GM21423 (cell line): ENCODE measurements around the gene CLMP.

Source experiments
- ATAC-seq: cut with Tn5 transposase; IDR thresholded peaks from one replicate; pipeline ENCODE4 v1.9.1; 2021; ENCODE audit warnings: mild to moderate bottlenecking, moderate library complexity; ENCODE audit not compliant: unreplicated experiment

Gene CLMP

DNA sequence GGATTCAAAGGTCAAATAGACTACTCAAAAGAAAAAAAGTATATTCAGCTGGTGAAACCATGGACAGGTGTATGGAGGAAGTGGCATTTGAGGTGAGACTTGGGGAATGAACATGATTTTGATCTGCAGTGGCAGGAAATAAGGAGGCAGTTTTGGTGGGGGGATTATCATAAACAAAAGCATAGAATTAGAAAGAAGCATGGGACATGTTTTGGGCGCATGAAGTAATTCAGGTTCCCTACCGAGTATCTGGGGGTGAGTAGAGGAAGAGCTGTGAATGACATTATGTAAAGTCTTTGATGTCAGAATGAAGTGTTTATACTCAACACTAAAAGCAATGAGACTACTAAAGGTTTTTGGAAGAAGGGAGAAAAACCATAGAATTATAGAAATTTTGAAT, 3.1 kb downstream of the CLMP start:
- no peak for ATAC-seq

DNA sequence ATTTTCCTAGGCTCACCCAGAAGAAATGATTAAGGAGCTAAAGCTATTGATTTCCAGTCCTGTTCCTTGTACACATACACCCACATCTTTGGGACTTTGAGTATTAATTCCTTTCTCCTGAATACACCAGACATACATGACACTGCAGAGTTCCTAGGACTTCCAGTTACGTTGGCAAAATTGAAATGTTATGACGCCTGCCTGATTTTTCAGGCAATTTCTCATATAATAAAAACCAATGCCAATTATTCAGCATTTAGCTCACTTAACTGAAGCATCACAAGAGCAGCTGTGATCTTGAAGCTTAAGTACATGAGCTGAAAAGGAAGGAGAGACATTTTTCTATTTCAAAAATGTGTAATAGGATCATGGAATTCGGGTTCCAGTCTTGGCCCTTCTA, 4.5 kb downstream of the CLMP start:
- ATAC-seq: no peak

DNA sequence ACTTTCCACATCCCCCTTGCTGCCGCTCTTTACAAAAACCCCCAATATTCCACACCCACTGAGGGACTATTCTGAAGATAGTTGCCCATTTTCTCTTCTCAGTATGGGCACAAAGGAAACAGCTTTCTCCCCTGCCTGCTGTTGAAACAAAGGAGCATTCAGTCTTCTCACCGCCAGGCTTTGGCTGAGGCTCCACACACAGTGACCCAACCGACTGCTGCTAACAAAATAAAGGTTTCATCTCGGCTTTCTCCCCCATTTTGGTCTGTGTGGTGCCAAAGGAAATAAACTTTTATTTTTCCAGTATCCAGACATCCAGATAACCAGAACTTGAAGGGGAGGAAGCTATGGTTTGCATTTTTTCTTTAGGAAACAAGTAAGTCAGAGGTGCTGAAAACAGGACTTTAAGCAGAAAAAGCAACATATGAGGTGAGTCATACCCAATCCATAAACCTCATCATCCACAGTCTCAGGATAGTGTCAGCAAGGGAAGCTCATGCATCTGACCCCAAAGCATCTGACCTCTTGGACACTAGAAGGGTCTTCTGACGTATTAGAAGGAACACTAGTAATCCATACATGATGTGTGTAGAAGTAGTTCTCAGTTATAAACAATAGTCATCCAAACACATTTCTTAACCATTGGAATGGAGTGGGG, 6.4 kb downstream of the CLMP start:
- ATAC-seq: no peak

DNA sequence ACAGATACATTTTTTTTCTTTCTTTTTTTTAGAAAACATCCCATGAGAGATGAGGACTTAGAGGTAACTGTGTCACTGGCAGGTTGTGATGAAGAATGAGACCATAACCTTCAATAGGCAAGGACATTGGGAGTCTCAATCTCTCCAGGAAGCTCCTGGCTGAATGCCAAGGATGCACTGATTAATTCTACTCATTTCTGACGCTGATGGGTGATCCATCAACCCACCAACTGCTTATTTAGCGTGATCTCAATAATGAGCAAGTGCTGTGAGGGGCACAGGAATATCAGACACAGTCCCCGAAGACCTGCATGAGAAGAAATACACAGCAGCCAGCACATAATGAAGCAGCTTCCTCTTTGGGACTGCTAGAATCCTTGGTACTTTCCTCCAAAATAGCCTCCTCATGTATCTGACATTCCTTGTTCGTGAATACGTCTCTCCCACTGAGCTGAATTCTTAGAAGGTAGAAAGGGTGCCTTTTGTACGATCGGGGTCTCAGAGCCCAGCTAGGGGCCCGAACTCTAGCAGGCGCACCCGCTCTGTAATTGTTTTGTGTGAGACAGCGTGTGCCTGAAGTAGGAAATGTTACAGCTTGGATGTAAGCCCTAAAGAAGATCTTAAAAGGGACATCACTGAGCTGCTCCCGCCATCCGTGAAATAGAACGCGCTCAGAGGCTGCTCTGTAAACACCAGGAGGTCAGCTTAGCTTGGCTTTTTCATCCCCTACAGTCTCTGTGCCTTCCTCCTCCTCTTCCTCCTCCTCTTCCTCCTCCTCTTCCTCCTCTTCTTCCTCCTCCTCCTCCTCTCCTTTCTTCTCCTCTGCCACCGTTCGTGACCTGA, 7.2 kb downstream of the CLMP start:
- ATAC-seq: no peak

DNA sequence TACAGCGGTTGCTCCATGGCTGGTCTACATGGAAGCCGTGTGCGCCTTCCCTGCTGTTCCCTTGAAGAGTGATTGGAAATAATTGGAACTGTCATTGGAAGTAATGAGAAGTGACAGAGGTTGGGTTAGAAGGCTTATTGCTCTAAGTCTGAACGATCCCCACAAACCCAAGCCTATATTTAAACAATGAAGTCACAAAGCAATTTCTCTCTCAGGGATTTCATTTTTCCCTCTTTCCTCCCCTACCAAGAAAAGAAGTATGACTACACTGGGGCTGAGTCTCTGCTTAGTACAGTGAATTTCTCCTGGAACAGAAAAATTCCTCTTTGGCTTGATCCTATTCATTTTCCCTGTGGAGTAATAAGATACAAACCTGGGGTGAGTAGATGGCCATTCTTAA, 7.8 kb downstream of the CLMP start:
- no peak for ATAC-seq

DNA sequence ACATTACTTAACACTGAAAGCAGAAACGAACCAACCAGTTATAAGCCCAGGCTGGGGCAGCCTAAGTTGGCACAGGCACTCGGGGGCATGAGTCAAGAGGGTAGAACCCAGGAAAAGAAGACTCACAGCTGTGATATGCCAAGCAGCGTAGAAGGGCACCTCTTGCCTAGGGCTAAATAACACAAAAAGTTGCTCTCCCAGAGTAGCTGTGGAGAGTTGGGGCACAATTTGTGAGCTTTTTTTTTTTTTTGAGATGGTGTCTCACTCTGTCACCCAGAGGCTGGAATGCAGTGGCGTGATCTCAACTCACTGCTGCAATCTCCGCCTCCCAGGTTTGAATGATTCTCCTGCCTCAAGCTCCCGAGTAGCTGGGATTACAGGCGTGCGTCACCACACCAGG, 8.8 kb downstream of the CLMP start:
- no peak for ATAC-seq

DNA sequence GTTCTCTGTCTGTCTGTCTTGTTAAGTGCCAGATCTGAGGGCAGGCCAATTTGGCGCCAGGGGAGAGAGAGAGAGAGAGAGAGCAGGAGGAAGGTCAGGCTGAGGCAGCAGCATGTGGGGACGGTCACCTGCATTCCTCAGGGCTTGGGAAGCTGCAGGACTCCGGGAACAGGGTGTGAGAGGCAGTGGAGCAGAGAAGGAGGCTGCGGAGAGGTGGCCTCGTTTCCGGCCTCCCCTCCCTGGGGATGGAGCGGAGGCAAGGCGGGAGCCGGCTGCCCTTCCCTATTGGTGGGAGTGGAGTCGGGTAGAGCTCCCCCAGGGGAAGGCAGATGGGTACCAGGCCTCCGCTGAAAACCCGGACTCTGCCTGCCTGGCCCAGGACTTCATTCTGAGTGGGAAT, 9.7 kb downstream of the CLMP start:
- no peak for ATAC-seq

DNA sequence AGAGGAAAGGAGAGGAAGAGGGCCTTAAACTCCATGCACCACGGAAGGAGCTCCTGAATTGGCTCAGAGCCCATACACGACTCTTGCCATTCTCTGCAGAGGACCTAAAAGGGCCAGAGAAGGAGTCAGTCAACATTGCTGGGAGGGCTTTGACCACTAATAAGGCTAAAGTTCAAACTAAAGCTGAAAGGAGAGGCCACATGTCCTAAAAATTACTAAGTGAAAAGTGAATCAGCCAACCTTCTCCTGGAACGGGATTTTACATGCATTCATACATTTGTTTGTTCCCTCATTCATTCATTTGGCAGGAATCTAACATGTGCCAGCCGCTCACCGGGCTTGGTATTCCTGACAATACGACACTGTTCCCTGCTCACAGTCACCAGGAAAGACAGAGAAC, 10.5 kb downstream of the CLMP start:
- no peak for ATAC-seq

DNA sequence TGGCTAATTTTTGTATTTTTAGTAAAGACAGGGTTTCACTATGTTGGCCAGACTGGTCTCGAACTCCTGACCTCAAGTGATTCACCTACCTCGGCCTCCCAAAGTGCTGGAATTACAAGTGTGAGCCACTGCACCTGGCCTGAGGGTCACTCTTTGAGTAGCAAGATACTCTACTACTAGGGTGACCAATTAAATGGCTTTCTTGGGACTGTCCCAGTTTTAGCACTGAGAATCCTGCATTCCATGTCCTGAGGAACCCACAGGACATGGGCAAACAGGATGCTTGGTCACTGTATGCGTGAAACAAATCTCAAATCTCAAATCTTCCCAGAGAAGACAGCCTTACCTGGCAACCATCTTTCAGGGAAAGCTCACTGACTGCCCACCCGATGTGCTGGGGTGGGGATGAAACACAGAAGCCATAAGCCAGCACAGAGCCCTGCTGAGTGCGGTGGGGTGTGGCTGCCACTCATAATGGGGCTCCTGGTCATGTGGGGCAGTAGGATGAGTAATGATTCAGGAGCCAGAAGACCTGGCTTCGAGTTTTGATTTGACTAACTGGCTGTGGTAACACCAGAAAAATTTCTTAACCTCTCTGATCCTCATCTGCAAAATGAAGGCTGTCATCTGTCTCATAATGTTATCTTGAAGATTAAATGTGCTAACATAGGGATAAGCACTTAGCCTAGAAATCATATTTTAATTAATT, 11.5 kb downstream of the CLMP start:
- no peak for ATAC-seq

DNA sequence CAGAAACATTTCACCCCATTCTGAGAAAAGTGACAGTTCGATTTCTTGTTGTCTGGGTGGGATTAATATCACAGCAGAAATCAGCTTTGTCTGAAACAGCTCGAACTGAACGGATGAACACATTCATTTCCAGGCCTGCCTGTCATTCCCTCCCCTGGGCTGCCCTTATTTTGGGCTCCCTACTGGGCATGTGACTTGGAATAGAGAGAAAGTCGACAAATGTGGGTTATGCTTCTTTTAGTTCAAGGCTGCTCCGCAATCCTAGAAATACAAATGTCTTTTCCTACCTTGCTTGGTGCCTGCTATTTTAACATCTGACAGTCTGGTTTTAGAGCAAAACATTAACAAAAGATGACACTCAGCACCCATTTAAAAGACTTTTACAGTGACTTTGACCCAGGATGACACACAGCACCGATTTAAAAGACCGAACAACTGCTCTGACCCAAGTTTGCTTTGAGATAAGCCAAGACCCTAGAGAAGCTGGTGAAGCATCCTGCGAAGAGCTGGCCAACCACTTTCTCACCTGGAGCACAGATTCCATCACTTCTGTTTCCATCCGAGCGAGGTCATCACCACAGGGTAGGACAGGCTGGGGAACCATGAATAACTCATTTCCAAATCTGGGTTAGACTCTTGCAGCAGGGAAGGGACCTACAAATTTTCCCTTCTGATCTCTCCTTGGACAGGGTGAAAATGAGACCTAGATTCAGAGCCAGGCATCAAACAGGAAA, 13.1 kb downstream of the CLMP start:
- no peak for ATAC-seq

DNA sequence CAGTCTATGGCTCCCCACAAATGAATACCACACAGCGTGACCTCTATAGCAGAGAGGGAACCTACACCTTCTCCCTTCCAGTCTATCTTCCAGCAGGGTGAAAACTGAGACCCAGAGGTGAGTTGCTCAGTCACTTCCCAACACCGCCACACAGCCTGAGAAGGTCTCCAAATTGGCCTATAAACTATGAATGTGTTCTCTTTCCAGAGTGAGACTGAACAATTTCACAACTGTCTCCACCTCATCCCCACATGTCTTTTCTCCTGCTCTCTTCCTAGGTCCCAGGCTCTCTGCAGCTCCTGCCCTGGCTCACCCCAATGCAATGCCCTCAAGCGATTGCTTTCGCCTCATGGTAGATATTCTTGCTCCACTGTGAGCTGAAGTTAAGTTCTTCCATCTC, 14.0 kb downstream of the CLMP start:
- no peak for ATAC-seq

DNA sequence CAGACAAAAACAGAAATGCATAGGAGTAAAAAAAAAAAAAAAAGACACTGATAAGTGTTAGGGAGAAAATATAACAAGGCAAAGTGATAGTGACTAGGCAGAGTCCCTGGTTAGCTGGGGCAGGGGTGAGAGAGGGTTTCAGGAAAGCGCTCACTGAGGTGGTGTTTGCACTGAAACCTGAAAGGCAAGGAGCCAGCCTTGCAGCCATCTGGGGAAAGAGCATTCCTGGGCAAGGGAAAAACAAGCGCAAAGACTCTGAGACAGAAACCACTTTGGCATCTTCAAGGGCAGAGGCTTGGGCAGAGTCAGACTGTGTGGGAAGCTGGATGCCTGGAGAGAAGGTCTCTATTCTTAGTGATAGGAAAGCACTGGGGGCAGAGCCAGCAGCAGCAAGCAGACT, 14.5 kb downstream of the CLMP start:
- ATAC-seq: no peak

DNA sequence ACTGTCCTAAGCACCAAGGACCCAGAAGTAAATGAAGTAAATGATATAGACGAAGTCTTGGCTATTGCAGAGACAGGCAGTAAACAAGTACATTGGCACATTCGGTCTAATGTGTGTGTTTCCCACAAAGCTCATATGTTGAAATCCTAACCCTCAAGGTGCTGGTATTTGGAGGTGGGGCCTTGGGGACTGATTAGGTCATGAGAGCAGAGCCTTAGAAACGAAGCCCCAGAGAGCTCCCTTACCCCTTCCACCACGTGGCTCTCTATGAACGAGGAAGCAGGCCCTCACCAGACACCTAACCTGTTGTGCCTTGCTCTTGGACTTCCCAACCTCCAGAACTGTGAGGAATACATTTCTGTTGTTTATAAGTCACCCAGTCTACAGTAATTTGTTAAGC, 14.9 kb downstream of the CLMP start:
- ATAC-seq: no peak

DNA sequence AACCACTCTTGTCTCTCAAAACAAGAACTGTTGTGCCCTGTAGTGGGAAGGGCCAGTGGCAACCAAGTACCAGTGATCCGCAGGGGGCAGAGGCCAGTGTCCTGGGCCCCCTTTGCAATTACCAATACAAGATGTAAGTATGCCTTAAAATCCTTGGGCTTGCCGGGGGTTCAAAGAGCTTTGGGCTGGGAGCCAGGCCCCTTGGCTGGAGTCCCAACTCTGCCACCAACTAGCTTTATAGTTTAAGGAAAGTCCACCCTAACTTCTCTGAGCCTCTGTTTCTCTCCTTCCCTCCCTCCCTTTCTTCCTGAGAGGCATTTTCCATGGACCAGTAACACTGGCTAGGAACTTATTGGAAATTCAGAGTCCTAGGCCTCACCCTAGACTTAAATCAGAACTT, 15.5 kb downstream of the CLMP start:
- no peak for ATAC-seq

DNA sequence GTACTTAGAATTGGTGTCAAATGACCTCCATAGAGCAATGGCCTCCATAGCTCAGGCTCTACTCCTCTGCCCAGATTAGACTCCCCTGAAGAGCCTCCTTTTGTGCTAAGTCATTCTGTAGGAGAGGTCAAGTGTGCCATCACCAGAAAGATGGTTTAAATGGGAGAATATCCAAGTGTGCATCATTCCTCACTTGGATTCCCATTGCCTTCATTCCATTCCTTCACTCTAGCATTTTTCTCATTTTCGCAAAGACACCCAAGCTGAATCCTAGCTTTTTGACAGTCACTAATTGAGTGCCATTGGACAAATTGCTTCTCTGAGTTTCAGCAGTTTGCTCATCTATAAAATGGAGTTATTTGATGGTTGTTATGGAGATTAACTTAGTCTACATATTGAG, 16.9 kb downstream of the CLMP start:
- ATAC-seq: no peak

DNA sequence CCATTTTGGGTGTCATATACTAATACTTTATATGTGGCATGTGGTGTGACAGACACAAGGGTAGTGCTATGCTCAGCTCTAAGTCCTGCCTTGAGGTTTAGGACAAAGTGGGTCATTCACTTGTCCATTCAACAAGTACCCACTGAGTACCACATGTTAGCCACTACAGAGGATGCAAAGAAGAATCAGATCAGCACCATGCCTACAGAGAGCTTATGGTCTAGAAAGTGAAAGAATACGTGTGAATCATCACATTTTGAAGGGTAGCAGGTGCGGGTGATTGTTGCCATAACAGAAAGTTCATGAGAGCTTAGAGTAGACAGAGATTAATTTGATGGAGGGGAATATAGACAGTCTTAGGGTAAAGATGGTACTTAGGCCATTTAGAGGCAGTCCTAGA, 18.3 kb downstream of the CLMP start:
- ATAC-seq: no peak

DNA sequence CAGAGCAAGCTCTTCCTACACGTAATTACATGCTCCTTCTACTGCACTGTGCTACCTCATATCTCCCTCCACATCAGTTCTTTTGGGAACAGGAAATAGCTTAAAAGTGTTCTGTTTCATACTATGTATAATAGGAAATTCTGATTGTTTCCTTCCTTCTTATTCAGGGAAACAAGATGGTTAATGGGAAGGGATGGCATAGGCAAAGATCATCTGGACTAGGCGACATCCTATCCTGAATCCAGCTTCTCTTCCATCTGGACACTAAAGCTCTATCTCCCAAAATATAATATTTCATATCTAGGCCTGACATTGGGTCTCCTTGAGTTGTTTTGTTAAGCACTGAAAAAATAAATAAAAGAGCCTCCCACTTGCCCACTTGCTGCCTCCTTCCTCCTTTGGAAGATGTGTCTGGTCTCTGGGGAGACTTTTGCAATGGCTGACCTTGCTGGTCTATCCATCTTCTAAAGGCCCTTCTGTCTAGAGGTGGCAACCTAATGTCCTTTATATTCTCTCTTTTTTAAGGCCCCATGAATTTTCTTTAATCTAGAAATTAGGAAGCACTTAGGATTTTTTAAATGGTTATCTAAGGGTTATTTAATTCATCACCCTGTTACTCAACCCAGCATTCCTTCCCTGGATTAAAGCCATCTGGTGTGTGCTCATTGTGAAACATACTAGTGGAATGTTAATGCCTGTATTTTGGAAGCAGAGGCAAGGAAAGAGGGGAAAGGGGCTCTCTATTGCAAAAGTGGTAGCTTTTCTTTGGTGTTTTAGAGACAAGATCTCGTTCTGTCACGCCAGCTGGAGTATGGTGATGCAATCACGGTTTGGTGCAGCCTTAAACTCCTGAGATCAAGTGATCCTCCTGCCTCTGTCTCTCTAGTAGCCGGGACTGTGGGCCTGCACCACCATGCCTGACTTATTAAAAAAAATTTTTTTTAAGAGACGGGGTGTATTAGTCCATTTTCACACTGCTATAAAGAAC, 20.6 kb downstream of the CLMP start:
- ATAC-seq: no peak

DNA sequence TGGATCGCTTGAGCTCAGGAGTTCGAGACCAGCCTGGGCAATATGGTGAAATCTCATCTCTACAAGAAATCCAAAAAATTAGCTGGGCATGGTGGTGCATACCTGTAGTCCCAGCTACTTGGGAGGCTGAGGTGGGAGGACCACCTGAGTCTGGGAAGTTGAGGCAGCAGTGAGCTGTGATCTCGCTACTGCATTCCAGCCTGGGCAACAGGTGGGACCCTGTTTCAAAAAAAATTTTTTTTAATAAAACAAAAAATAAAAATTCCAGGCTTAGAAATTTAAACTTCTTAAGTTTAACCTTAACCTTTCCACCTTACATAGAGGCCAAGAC, 21.2 kb downstream of the CLMP start:
- no peak for ATAC-seq

DNA sequence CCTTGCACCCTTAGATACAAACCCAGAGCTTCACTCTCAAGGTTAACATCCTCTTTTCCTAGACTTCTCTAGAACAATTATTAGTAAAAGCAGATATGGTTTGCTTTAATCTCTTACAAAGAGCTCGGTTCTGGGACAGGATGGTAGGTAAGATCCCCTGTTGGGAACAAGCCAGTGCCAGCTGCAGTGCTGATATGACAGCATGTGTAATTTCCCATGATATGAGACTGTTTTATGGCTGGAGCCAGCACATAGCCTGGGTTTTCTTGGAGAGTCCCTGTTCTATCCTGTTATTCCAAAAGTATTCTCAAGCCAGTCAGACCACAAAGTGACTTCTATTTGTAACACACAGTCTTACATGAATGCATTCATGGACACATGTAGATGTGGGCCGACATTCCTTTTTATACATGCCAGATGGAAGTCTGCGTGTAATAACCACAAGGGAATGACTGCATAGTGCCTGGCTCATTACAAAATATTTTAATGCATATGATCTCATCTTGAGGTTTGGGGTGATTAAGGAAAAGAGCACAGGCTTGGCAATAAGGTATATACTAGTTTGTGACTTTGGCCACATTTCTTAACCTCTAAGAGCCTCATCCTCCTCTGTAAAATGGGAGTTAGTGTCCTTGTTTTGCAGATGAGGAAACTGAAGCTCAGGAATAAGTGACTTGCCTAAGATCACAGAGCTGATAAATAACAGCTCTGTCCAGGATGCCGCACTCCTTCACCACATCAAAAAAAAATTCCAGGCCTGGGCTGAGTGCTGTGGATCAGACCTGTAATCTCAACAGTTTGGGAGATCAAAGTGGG, 21.8 kb downstream of the CLMP start:
- ATAC-seq: no peak

DNA sequence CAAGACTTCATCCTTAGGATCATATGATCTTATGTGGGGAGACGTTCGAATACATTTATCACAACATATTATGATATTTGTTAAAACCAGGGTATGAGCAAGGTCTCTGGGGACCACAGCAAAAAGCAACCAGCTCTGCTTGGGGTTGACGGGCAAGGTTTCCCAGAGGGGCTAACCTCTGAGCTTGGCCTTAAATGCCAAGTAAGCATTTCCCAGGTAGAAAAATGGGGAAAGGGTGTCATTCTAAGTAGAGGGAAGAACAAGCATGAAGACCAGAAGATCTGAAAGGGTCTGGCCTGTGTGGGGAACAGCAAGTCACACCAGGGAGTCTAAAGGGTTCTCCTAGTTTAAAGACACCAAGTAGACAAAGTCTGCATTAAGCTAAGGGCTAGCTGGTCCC, 24.1 kb downstream of the CLMP start:
- no peak for ATAC-seq
